ENCODE measurements around the gene ABCC4. TPM values are rescaled to one million over a fixed set of nuclear protein-coding genes. Genes with fewer than 3 reads are reported as not detected.

The ABCC4 gene
- total RNA-seq, 1 donor from 2014 or later, result 11.7 TPM

- intact Hi-C loops (cut with micrococcal nuclease), result no loop called here
- H3K4me3 Mint-ChIP-seq, result no peak overlapping the region
- no peak for TF ChIP-seq CTCF (IDR thresholded peaks at IDR 0.05)
- H3K9me3 Mint-ChIP-seq, result no peaks in the 10 kb centered on the region
- DNase-seq, result no peak
- H3K4me1 Mint-ChIP-seq, result peaks cover 14% of the 10 kb centered on the region
- CTCF ChIA-PET, result no interaction called here
- POLR2A ChIA-PET, result no interaction called here
- no peaks in the 10 kb centered on the region for H3K27me3 Mint-ChIP-seq
- H3K27ac Mint-ChIP-seq, result no peak overlapping the region
- H3K36me3 Mint-ChIP-seq (ENCODE audit: low read depth), result peaks cover 3% of the 10 kb centered on the region
- ATAC-seq (ENCODE audit: low read depth), result no peak
Observed at GRCh38 chr13:95258619-95259194, 42.5 kb downstream of the ABCC4 start.

GRCh38 chr13:95258098-95258497 is 43.2 kb downstream of the ABCC4 start:
- TF ChIP-seq CTCF (IDR thresholded peaks at IDR 0.05), result no peak
- DNase-seq, result no peak
- no peak for ATAC-seq (ENCODE audit: low read depth)
- POLR2A ChIA-PET, result no interaction called here
- Mint-ChIP-seq H3K27ac (no peak overlapping the region), H3K36me3 (ENCODE audit: low read depth) (peaks cover 3% of the 10 kb centered on the region), H3K27me3 (no peaks in the 10 kb centered on the region), H3K4me3 (no peak overlapping the region), H3K9me3 (no peaks in the 10 kb centered on the region), H3K4me1 (peaks cover 14% of the 10 kb centered on the region)
- intact Hi-C loops (cut with micrococcal nuclease), result no loop called here
- CTCF ChIA-PET, result no interaction called here

GRCh38 chr13:95256091-95256490 is 45.2 kb downstream of the ABCC4 start:
- H3K4me3 Mint-ChIP-seq, result no peak overlapping the region

GRCh38 chr13:95255072-95255732 is 46.0 kb downstream of the ABCC4 start:
- POLR2A ChIA-PET, result no interaction called here
- Mint-ChIP-seq H3K36me3 (ENCODE audit: low read depth) (peaks cover 3% of the 10 kb centered on the region), H3K4me3 (no peak overlapping the region), H3K9me3 (no peaks in the 10 kb centered on the region), H3K27me3 (no peaks in the 10 kb centered on the region), H3K4me1 (peaks cover 20% of the 10 kb centered on the region), H3K27ac (no peak overlapping the region)
- DNase-seq (no peak), ATAC-seq (ENCODE audit: low read depth) (no peak)
- intact Hi-C loops (cut with micrococcal nuclease), result no loop called here
- no peak for TF ChIP-seq CTCF (IDR thresholded peaks at IDR 0.05)
- CTCF ChIA-PET, result no interaction called here

More at GRCh38 chr13:95256091-95256490, 45.2 kb downstream of the ABCC4 start:
- no peak for TF ChIP-seq CTCF (IDR thresholded peaks at IDR 0.05)
- Mint-ChIP-seq H3K27me3 (no peaks in the 10 kb centered on the region), H3K27ac (no peak overlapping the region), H3K36me3 (ENCODE audit: low read depth) (peaks cover 3% of the 10 kb centered on the region), H3K9me3 (no peaks in the 10 kb centered on the region), H3K4me1 (peaks cover 21% of the 10 kb centered on the region)
- ChIA-PET CTCF (no interaction called here), POLR2A (no interaction called here)
- ATAC-seq (ENCODE audit: low read depth) (no peak), DNase-seq (no peak)
- intact Hi-C loops (cut with micrococcal nuclease), result no loop called here

GRCh38 chr13:95254339-95254738 is 46.9 kb downstream of the ABCC4 start:
- CTCF ChIA-PET, result no interaction called here
- DNase-seq (no peak), ATAC-seq (ENCODE audit: low read depth) (no peak)
- Mint-ChIP-seq H3K27ac (no peak overlapping the region), H3K27me3 (no peaks in the 10 kb centered on the region), H3K4me3 (no peak overlapping the region), H3K4me1 (peaks cover 16% of the 10 kb centered on the region), H3K36me3 (ENCODE audit: low read depth) (peaks cover 3% of the 10 kb centered on the region), H3K9me3 (no peaks in the 10 kb centered on the region)
- POLR2A ChIA-PET, result no interaction called here
- intact Hi-C loops (cut with micrococcal nuclease), result no loop called here
- no peak for TF ChIP-seq CTCF (IDR thresholded peaks at IDR 0.05)
